GM06990 (cell line): ENCODE results near the gene ATP5F1D.

Experiments used
- DNase-seq: peaks from one replicate; pipeline ENCODE4 v3.0.0-alpha.2; 2011; ENCODE audit not compliant: insufficient read length; ENCODE audit errors: extremely low read depth
- H3K27me3 ChIP-seq: replicated peaks from 2 replicates; pipeline ENCODE4 v1.6.0; 2011; ENCODE audit warnings: low read length; ENCODE audit not compliant: control insufficient read depth, insufficient read depth
- H3K36me3 ChIP-seq: 2 replicates; pipeline ENCODE4 v1.5.1; 2011; ENCODE audit warnings: low read length; ENCODE audit not compliant: control insufficient read depth, insufficient read depth
- H3K4me3 ChIP-seq: replicated peaks from 2 replicates; pipeline ENCODE4 v1.5.1; 2011; ENCODE audit warnings: low read depth, mild to moderate bottlenecking, control low read depth, low read length
- CTCF ChIP-seq: IDR thresholded peaks from 2 replicates; pipeline ENCODE4 v1.5.1; 2011; ENCODE audit warnings: low read length, control low read depth, mild to moderate bottlenecking, inconsistent platforms; ENCODE audit not compliant: insufficient read depth, poor library complexity, severe bottlenecking

ATP5F1D gene

GRCh38 chr19:1224047-1224825, 17.3 kb upstream of the ATP5F1D start:
- no peaks in the 10 kb centered on the region for H3K27me3 ChIP-seq
- H3K36me3 ChIP-seq, result peaks cover 23% of the 10 kb centered on the region
- no peak for TF ChIP-seq CTCF
- no peak overlapping the region for H3K4me3 ChIP-seq
- DNase-seq, result no peak

- no peaks in the 10 kb centered on the region for H3K27me3 ChIP-seq
- peaks cover 22% of the 10 kb centered on the region for H3K36me3 ChIP-seq
- no peak for DNase-seq
- H3K4me3 ChIP-seq, result no peak overlapping the region
- TF ChIP-seq CTCF, result no peak
Observed at GRCh38 chr19:1224847-1225246, 16.7 kb upstream of the ATP5F1D start.

- H3K4me3 ChIP-seq, result no peak overlapping the region
- DNase-seq, result no peak
- no peak for TF ChIP-seq CTCF
- H3K36me3 ChIP-seq, result peaks cover 20% of the 10 kb centered on the region
- no peaks in the 10 kb centered on the region for H3K27me3 ChIP-seq
Observed at GRCh38 chr19:1225440-1226226, 15.9 kb upstream of the ATP5F1D start.

GRCh38 chr19:1226227-1226518, 15.4 kb upstream of the ATP5F1D start:
- DNase-seq, result no peak
- peaks cover 15% of the 10 kb centered on the region for H3K36me3 ChIP-seq
- TF ChIP-seq CTCF, result no peak
- H3K4me3 ChIP-seq, result no peak overlapping the region
- H3K27me3 ChIP-seq, result no peaks in the 10 kb centered on the region

- Histone ChIP-seq H3K36me3 (peaks cover 14% of the 10 kb centered on the region), H3K4me3 (no peak overlapping the region), H3K27me3 (no peaks in the 10 kb centered on the region)
- TF ChIP-seq CTCF, result no peak
- DNase-seq, result no peak
Observed at GRCh38 chr19:1226522-1227303, 14.8 kb upstream of the ATP5F1D start.
